Calu3 (cell line): Measurements from ENCODE around the gene CRABP2. TPM values are rescaled to one million over a fixed set of nuclear protein-coding genes. Genes with fewer than 3 reads are reported as not detected.

Experiments
- BruUV-seq: library from RNA; stranded (reverse); fragments of 400-500 nt; replicated peaks from 2 replicates; lab custom pipeline; 2021; lab: Mats Ljungman, UMichigan
- CTCF ChIA-PET: fragments of 300-600 bp; sonication (Branson Sonifier 250); formaldehyde crosslinking; loops from one replicate; lab custom pipeline; 2022; ENCODE audit warnings: antibody characterized with exemption; lab: Charles Lee
- DNase-seq: peaks from one replicate; pipeline ENCODE4 v3.0.0; 2022
- H3K27ac Mint-ChIP-seq: one replicate; pipeline ENCODE4 v1.8.0; 2022; ENCODE audit warnings: mixed read lengths; ENCODE audit not compliant: unreplicated experiment
- H3K27me3 Mint-ChIP-seq: one replicate; pipeline ENCODE4 v1.8.0; 2022; ENCODE audit warnings: mixed read lengths; ENCODE audit not compliant: unreplicated experiment
- H3K36me3 Mint-ChIP-seq: one replicate; pipeline ENCODE4 v1.8.0; 2022; ENCODE audit warnings: mild to moderate bottlenecking, moderate library complexity, mixed read lengths; ENCODE audit not compliant: insufficient read depth, unreplicated experiment
- H3K4me1 Mint-ChIP-seq: one replicate; pipeline ENCODE4 v1.8.0; 2022; ENCODE audit warnings: mild to moderate bottlenecking, low read depth, mixed read lengths; ENCODE audit not compliant: unreplicated experiment
- H3K4me3 Mint-ChIP-seq: one replicate; pipeline ENCODE4 v1.8.0; 2022; ENCODE audit warnings: mild to moderate bottlenecking, low read depth, moderate library complexity, mixed read lengths; ENCODE audit not compliant: unreplicated experiment
- H3K9me3 Mint-ChIP-seq: one replicate; pipeline ENCODE4 v1.8.0; 2022; ENCODE audit warnings: low read depth, mixed read lengths; ENCODE audit not compliant: unreplicated experiment
- CTCF ChIP-seq: fragments of 200-600 bp; IDR thresholded peaks from one replicate; pipeline ENCODE4 v1.8.0; 2022; ENCODE audit warnings: antibody characterized with exemption; ENCODE audit not compliant: unreplicated experiment
- intact Hi-C: fragments of 100-400 bp; cut with micrococcal nuclease; formaldehyde crosslinking; loops from one replicate; pipeline ENCODE4 v1.10.0; 2022; ENCODE audit not compliant: unreplicated experiment
- total RNA-seq: library from RNA; stranded (reverse); gene quantifications from 2 replicates; pipeline ENCODE4 v1.2.3, GENCODE V29; 2022

Gene CRABP2
- total RNA-seq, 1 experiment from 2014 or later, result 17.6 TPM

- Mint-ChIP-seq H3K4me3 (no peak overlapping the region), H3K4me1 (peaks cover 11% of the 10 kb centered on the region), H3K36me3 (peaks cover 5% of the 10 kb centered on the region), H3K27me3 (no peaks in the 10 kb centered on the region), H3K9me3 (no peaks in the 10 kb centered on the region), H3K27ac (no peak overlapping the region)
- intact Hi-C loops, result no loop called here
- no peak for DNase-seq
- TF ChIP-seq CTCF, result no peak
- BruUV-seq, result no TSS peak
- CTCF ChIA-PET, result interaction anchor here (1.5 kb wide), 1 partner anchor 9 kb away, joined by 5 read pairs; no protein-coding TSS in a partner anchor
These were observed 6.4 kb downstream of the CRABP2 start for GRCh38 chr1:156698995-156699394.

GRCh38 chr1:156697481-156697880, 7.9 kb downstream of the CRABP2 start:
- Mint-ChIP-seq H3K36me3 (peaks cover 5% of the 10 kb centered on the region), H3K9me3 (no peaks in the 10 kb centered on the region), H3K27me3 (no peaks in the 10 kb centered on the region), H3K27ac (no peak overlapping the region), H3K4me3 (no peak overlapping the region), H3K4me1 (peaks cover 23% of the 10 kb centered on the region)
- CTCF ChIA-PET, result interaction anchor here (0.7 kb wide), 1 partner anchor 9 kb away, joined by 3 read pairs; no protein-coding TSS in a partner anchor
- BruUV-seq, result no TSS peak
- intact Hi-C loops, result no loop called here
- no peak for DNase-seq
- no peak for TF ChIP-seq CTCF

- intact Hi-C loops, result no loop called here
- Mint-ChIP-seq H3K36me3 (peaks cover 5% of the 10 kb centered on the region), H3K9me3 (no peaks in the 10 kb centered on the region), H3K4me1 (peaks cover 30% of the 10 kb centered on the region), H3K4me3 (no peak overlapping the region), H3K27ac (no peak overlapping the region), H3K27me3 (no peaks in the 10 kb centered on the region)
- CTCF ChIA-PET, result no interaction called here
- no TSS peak for BruUV-seq
- no peak for DNase-seq
- no peak for TF ChIP-seq CTCF
These were observed 8.6 kb downstream of the CRABP2 start for GRCh38 chr1:156696755-156697154.

DNA sequence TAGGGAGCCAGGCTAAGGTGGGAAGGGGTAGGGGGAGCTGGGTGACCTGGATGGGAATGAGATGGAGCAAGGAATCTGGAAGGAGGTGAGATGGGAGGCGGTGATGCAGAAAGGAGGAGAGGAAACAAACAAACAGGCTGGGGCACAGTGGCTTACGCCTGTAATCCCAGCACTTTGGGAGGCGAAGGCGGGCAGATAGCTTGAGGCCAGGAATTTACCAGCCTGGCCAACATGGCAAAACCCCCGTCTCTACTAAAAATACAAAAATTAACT, 10.8 kb downstream of the CRABP2 start:
- TF ChIP-seq CTCF, result no peak
- Mint-ChIP-seq H3K27me3 (no peaks in the 10 kb centered on the region), H3K9me3 (no peaks in the 10 kb centered on the region), H3K36me3 (peaks cover 5% of the 10 kb centered on the region), H3K4me1 (peaks cover 39% of the 10 kb centered on the region), H3K27ac (no peak overlapping the region), H3K4me3 (no peak overlapping the region)
- no TSS peak for BruUV-seq
- CTCF ChIA-PET, result interaction anchor here (0.6 to 7.2 kb wide), 4 partner anchors 12 to 165 kb away, joined by 3 to 130 read pairs (median 6); partner anchors contain the start of gene CRABP2
- no peak for DNase-seq
- intact Hi-C loops, result no loop called here
